Measurements from ENCODE around the gene TMOD4. TPM values are rescaled to one million over a fixed set of nuclear protein-coding genes. Genes with fewer than 3 reads are reported as not detected.

The TMOD4 gene
- total and polyA plus RNA-seq, 2 of the 13 experiments (the other 11 are each of a cell fraction or from before 2014, with no cell fraction given): 0.66 TPM; not detected in 1

GRCh38 chr1:151147665-151148064 lies 28.1 kb downstream of the TMOD4 start (continued):
- no peak for TF ChIP-seq ZNF775 (CRISPR knock-in tag; IDR thresholded peaks at IDR 0.05; ENCODE audit: borderline replicate concordance)
- no peak for TF ChIP-seq WIZ (CRISPR knock-in tag; IDR thresholded peaks at IDR 0.05)
- TF ChIP-seq KLF15 (CRISPR knock-in tag; IDR thresholded peaks at IDR 0.05; ENCODE audit: borderline replicate concordance): no peak
- no peak for TF ChIP-seq NFKB2 (CRISPR knock-in tag; IDR thresholded peaks at IDR 0.05; ENCODE audit: borderline replicate concordance)
- TF ChIP-seq, protein P1, sequence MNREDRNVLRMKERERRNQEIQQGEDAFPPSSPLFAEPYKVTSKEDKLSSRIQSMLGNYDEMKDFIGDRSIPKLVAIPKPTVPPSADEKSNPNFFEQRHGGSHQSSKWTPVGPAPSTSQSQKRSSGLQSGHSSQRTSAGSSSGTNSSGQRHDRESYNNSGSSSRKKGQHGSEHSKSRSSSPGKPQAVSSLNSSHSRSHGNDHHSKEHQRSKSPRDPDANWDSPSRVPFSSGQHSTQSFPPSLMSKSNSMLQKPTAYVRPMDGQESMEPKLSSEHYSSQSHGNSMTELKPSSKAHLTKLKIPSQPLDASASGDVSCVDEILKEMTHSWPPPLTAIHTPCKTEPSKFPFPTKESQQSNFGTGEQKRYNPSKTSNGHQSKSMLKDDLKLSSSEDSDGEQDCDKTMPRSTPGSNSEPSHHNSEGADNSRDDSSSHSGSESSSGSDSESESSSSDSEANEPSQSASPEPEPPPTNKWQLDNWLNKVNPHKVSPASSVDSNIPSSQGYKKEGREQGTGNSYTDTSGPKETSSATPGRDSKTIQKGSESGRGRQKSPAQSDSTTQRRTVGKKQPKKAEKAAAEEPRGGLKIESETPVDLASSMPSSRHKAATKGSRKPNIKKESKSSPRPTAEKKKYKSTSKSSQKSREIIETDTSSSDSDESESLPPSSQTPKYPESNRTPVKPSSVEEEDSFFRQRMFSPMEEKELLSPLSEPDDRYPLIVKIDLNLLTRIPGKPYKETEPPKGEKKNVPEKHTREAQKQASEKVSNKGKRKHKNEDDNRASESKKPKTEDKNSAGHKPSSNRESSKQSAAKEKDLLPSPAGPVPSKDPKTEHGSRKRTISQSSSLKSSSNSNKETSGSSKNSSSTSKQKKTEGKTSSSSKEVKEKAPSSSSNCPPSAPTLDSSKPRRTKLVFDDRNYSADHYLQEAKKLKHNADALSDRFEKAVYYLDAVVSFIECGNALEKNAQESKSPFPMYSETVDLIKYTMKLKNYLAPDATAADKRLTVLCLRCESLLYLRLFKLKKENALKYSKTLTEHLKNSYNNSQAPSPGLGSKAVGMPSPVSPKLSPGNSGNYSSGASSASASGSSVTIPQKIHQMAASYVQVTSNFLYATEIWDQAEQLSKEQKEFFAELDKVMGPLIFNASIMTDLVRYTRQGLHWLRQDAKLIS (CRISPR knock-in tag; IDR thresholded peaks at IDR 0.05): no peak
- no peak for TF ChIP-seq YEATS2 (CRISPR knock-in tag; IDR thresholded peaks at IDR 0.05; ENCODE audit: borderline replicate concordance)
- peak; percentile 36 for TF ChIP-seq PATZ1 (CRISPR knock-in tag; IDR thresholded peaks at IDR 0.05)
- no peak for TF ChIP-seq ZNF121 (CRISPR knock-in tag; IDR thresholded peaks at IDR 0.05)
- no peak for TF ChIP-seq JARID2 (CRISPR knock-in tag; IDR thresholded peaks at IDR 0.05; ENCODE audit: insufficient replicate concordance)
- TF ChIP-seq SMAD3 (CRISPR knock-in tag; IDR thresholded peaks at IDR 0.05): no peak
- no peak for TF ChIP-seq REXO4 (CRISPR knock-in tag; IDR thresholded peaks at IDR 0.05; ENCODE audit: borderline replicate concordance)
- no peak for TF ChIP-seq EEA1 (CRISPR knock-in tag; IDR thresholded peaks at IDR 0.05; ENCODE audit: borderline replicate concordance)
- no peak for TF ChIP-seq HOXD1 (CRISPR knock-in tag; IDR thresholded peaks at IDR 0.05)
- TF ChIP-seq SRSF1 (optimal IDR thresholded peaks at IDR 0.05; ENCODE audit: low read depth, low read length): no peak
- no peak for TF ChIP-seq GTF2F1 (IDR thresholded peaks at IDR 0.05; ENCODE audit: low read length)
- no peak for TF ChIP-seq DPF2 (CRISPR knock-in tag; IDR thresholded peaks at IDR 0.05; ENCODE audit: borderline replicate concordance, low read depth)
- TF ChIP-seq FOXO1 (CRISPR knock-in tag; IDR thresholded peaks at IDR 0.05): peak; percentile 27; the same call in 1 of the 2 replicates
- TF ChIP-seq, protein P2, sequence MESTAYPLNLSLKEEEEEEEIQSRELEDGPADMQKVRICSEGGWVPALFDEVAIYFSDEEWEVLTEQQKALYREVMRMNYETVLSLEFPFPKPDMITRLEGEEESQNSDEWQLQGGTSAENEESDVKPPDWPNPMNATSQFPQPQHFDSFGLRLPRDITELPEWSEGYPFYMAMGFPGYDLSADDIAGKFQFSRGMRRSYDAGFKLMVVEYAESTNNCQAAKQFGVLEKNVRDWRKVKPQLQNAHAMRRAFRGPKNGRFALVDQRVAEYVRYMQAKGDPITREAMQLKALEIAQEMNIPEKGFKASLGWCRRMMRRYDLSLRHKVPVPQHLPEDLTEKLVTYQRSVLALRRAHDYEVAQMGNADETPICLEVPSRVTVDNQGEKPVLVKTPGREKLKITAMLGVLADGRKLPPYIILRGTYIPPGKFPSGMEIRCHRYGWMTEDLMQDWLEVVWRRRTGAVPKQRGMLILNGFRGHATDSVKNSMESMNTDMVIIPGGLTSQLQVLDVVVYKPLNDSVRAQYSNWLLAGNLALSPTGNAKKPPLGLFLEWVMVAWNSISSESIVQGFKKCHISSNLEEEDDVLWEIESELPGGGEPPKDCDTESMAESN (CRISPR knock-in tag; conservative IDR thresholded peaks at IDR 0.05): 0 out of 2 replicates have a peak, but pooled peaks have one; percentile 11
- no peak for TF ChIP-seq SMC3 (IDR thresholded peaks at IDR 0.05; ENCODE audit: low read length)
- TF ChIP-seq HHEX (CRISPR knock-in tag; IDR thresholded peaks at IDR 0.05): no peak
- no peak for TF ChIP-seq GLMP (CRISPR knock-in tag; IDR thresholded peaks at IDR 0.05; ENCODE audit: borderline replicate concordance)
- TF ChIP-seq MED8 (CRISPR knock-in tag; IDR thresholded peaks at IDR 0.05; ENCODE audit: insufficient replicate concordance): no peak
- TF ChIP-seq ZNF446 (CRISPR knock-in tag; IDR thresholded peaks at IDR 0.05): no peak
- TF ChIP-seq FOXA3 (CRISPR knock-in tag; IDR thresholded peaks at IDR 0.05): peak; percentile 65

Data from HepG2 (cell line).